Vagina (tissue), 2 donors: ENCODE data around the gene C14orf119. TPM values are rescaled to one million over a fixed set of nuclear protein-coding genes. Genes with fewer than 3 reads are reported as not detected.

Experiments used
- DNase-seq, 2 donors: peaks; one replicate each; pipeline ENCODE4 v3.0.0-alpha.2; 2017; ENCODE audit errors: extremely low spot score in 2 of 2
- H3K27ac ChIP-seq: fragments of 200-600 bp; sonication (generic); one replicate; pipeline ENCODE4 v1.5.1; 2019
- H3K27me3 ChIP-seq: fragments of 200-600 bp; sonication (generic); one replicate; pipeline ENCODE4 v1.5.1; 2019
- H3K36me3 ChIP-seq, 2 donors: fragments of 200-600 bp; sonication (generic); one replicate each; pipeline ENCODE4 v1.5.1; 2017 to 2019
- H3K4me1 ChIP-seq: fragments of 200-600 bp; sonication (generic); one replicate; pipeline ENCODE4 v1.5.1; 2019
- H3K4me3 ChIP-seq, 2 donors: fragments of 200-600 bp; sonication (generic); 1 replicate in 1 of 2; 2 replicates in 1 of 2; pipeline ENCODE4 v1.5.1; 2016 to 2019
- H3K9me3 ChIP-seq: fragments of 200-600 bp; sonication (generic); one replicate; pipeline ENCODE4 v1.5.1; 2019
- CTCF ChIP-seq, 3 experiments: fragments of 450-650 bp in 2 of 3; fragments of 200-600 bp in 1 of 3; sonication (generic) in 1 of 3; IDR thresholded peaks; one replicate each; pipeline ENCODE4 v1.5.1; 2017 to 2019; ENCODE audit warnings: antibody characterized with exemption in 3 of 3, mild to moderate bottlenecking in 2 of 3, moderate library complexity in 2 of 3
- POLR2A ChIP-seq, 2 donors: fragments of 450-650 bp; IDR thresholded peaks; one replicate each; pipeline ENCODE4 v1.6.1; 2017; ENCODE audit warnings: antibody characterized with exemption in 2 of 2, mild to moderate bottlenecking in 2 of 2, moderate library complexity in 2 of 2
- POLR2AphosphoS5 ChIP-seq, 2 donors: sonication (generic); formaldehyde crosslinking; IDR thresholded peaks; one replicate each; pipeline ENCODE4 v1.9.0; 2017; ENCODE audit warnings: antibody characterized with exemption in 2 of 2, mild to moderate bottlenecking in 2 of 2, low read depth in 1 of 2; ENCODE audit not compliant: insufficient read depth in 1 of 2
- intact Hi-C: fragments of 100-400 bp; cut with DNase I; formaldehyde crosslinking; loops from one replicate; pipeline ENCODE4 v1.15.1; 2023
- total RNA-seq: library from RNA; depleted of rRNA; stranded (reverse); fragments of >200 nt; gene quantifications from one replicate; pipeline ENCODE4 v1.2.3, GENCODE V29; 2016

C14orf119 gene
- total RNA-seq, 1 donor from 2014 or later = 13.8 TPM

- no peak overlapping the region for H3K4me3 ChIP-seq
- no peak for DNase-seq
- no peak for TF ChIP-seq CTCF (IDR thresholded peaks at IDR 0.05)
- H3K27me3 ChIP-seq = no peaks in the 10 kb centered on the region
- intact Hi-C loops = no loop called here
- no peaks in the 10 kb centered on the region for H3K9me3 ChIP-seq
- peaks cover 0 to 14% of the 10 kb centered on the region in 2 donors for H3K36me3 ChIP-seq
- peaks cover 23% of the 10 kb centered on the region for H3K4me1 ChIP-seq
- no peak overlapping the region for H3K27ac ChIP-seq
Observed at GRCh38 chr14:23123419-23123818, 28.1 kb downstream of the C14orf119 start.

GRCh38 chr14:23124337-23124954 is 29.1 kb downstream of the C14orf119 start:
- H3K4me1 ChIP-seq = peaks cover 23% of the 10 kb centered on the region
- no peak for DNase-seq
- H3K27me3 ChIP-seq = no peaks in the 10 kb centered on the region
- no peak overlapping the region for H3K27ac ChIP-seq
- H3K36me3 ChIP-seq = peaks cover 0 to 21% of the 10 kb centered on the region in 2 donors
- H3K4me3 ChIP-seq = no peak overlapping the region
- intact Hi-C loops = loop anchor here (2.0 kb wide), 1 partner anchor 54 kb away; no protein-coding TSS in a partner anchor
- TF ChIP-seq POLR2A (IDR thresholded peaks at IDR 0.05) (no peak), POLR2AphosphoS5 (IDR thresholded peaks at IDR 0.05; ENCODE audit: insufficient read depth in 1 of 2, low read depth in 1 of 2) (no peak), CTCF (IDR thresholded peaks at IDR 0.05) (no peak)
- no peaks in the 10 kb centered on the region for H3K9me3 ChIP-seq

- Histone ChIP-seq H3K27me3 (no peaks in the 10 kb centered on the region), H3K4me1 (peaks cover 23% of the 10 kb centered on the region), H3K36me3 (peaks cover 0 to 23% of the 10 kb centered on the region in 2 donors), H3K4me3 (no peak overlapping the region), H3K9me3 (no peaks in the 10 kb centered on the region), H3K27ac (no peak overlapping the region)
- no peak for TF ChIP-seq POLR2AphosphoS5 (IDR thresholded peaks at IDR 0.05; ENCODE audit: insufficient read depth in 1 of 2, low read depth in 1 of 2)
- no peak for TF ChIP-seq POLR2A (IDR thresholded peaks at IDR 0.05)
- DNase-seq = no peak
- intact Hi-C loops = loop anchor here (2.0 kb wide), 1 partner anchor 54 kb away; no protein-coding TSS in a partner anchor
Observed at GRCh38 chr14:23125011-23125410, 29.7 kb downstream of the C14orf119 start.

- no peak for TF ChIP-seq POLR2AphosphoS5 (IDR thresholded peaks at IDR 0.05; ENCODE audit: insufficient read depth in 1 of 2, low read depth in 1 of 2)
- no peak for TF ChIP-seq POLR2A (IDR thresholded peaks at IDR 0.05)
- TF ChIP-seq CTCF (IDR thresholded peaks at IDR 0.05) = no peak
- H3K36me3 ChIP-seq = peaks cover 0 to 23% of the 10 kb centered on the region in 2 donors
- H3K27ac ChIP-seq = no peak overlapping the region
- no peaks in the 10 kb centered on the region for H3K9me3 ChIP-seq
- H3K4me3 ChIP-seq = no peak overlapping the region
- peaks cover 21% of the 10 kb centered on the region for H3K4me1 ChIP-seq
- intact Hi-C loops = loop anchor here (2.0 kb wide), 1 partner anchor 53 kb away; no protein-coding TSS in a partner anchor
- DNase-seq = no peak
- no peaks in the 10 kb centered on the region for H3K27me3 ChIP-seq
Observed at GRCh38 chr14:23125933-23126524, 30.7 kb downstream of the C14orf119 start.

GRCh38 chr14:23126548-23127278 is 31.4 kb downstream of the C14orf119 start:
- Histone ChIP-seq H3K4me3 (no peak overlapping the region), H3K27me3 (no peaks in the 10 kb centered on the region), H3K4me1 (peaks cover 15% of the 10 kb centered on the region), H3K27ac (no peak overlapping the region), H3K36me3 (peaks cover 0 to 23% of the 10 kb centered on the region in 2 donors), H3K9me3 (no peaks in the 10 kb centered on the region)
- TF ChIP-seq POLR2AphosphoS5 (IDR thresholded peaks at IDR 0.05; ENCODE audit: insufficient read depth in 1 of 2, low read depth in 1 of 2) (no peak), CTCF (IDR thresholded peaks at IDR 0.05) (no peak), POLR2A (IDR thresholded peaks at IDR 0.05) (no peak)
- DNase-seq = no peak
- intact Hi-C loops = no loop called here
